Osteocyte (in vitro differentiated cells): Measurements from ENCODE around the gene PHF21B. TPM values are rescaled to one million over a fixed set of nuclear protein-coding genes. Genes with fewer than 3 reads are reported as not detected.

Experiments
- DNase-seq: peaks from one replicate; pipeline ENCODE4 v3.0.0; 2021; ENCODE audit warnings: mixed read lengths; ENCODE audit not compliant: unreplicated experiment; ENCODE audit errors: extremely low spot score
- H3K27ac Mint-ChIP-seq: one replicate; pipeline ENCODE4 v1.8.0; 2021; ENCODE audit warnings: mild to moderate bottlenecking, mixed read lengths; ENCODE audit not compliant: unreplicated experiment
- H3K27me3 Mint-ChIP-seq: one replicate; pipeline ENCODE4 v1.8.0; 2021; ENCODE audit warnings: mixed read lengths; ENCODE audit not compliant: unreplicated experiment
- H3K36me3 Mint-ChIP-seq: one replicate; pipeline ENCODE4 v1.8.0; 2021; ENCODE audit warnings: mixed read lengths; ENCODE audit not compliant: unreplicated experiment
- H3K4me1 Mint-ChIP-seq: one replicate; pipeline ENCODE4 v1.8.0; 2021; ENCODE audit warnings: mixed read lengths; ENCODE audit not compliant: unreplicated experiment
- H3K4me3 Mint-ChIP-seq: one replicate; pipeline ENCODE4 v1.8.0; 2021; ENCODE audit warnings: mild to moderate bottlenecking, moderate library complexity, mixed read lengths; ENCODE audit not compliant: unreplicated experiment
- H3K9me3 Mint-ChIP-seq: one replicate; pipeline ENCODE4 v1.8.0; 2021; ENCODE audit warnings: mixed read lengths; ENCODE audit not compliant: unreplicated experiment
- CTCF ChIP-seq: fragments of 200-600 bp; sonication (generic); IDR thresholded peaks from 2 replicates; pipeline ENCODE4 v1.5.0; 2021; ENCODE audit warnings: antibody characterized with exemption, mild to moderate bottlenecking, moderate library complexity
- total RNA-seq: library from RNA; stranded (reverse); gene quantifications from 2 replicates; pipeline ENCODE4 v1.2.1, GENCODE V29; 2021

PHF21B gene
- total RNA-seq, 1 donor from 2014 or later: 0.54 TPM

- TF ChIP-seq CTCF: no peak
- no peaks in the 10 kb centered on the region for H3K4me1 Mint-ChIP-seq
These were observed 123.9 kb downstream of the PHF21B start for GRCh38 chr22:44885806-44886360.

GRCh38 chr22:44884968-44885805 lies 124.6 kb downstream of the PHF21B start:
- no peak for TF ChIP-seq CTCF
- H3K27me3 Mint-ChIP-seq: no peaks in the 10 kb centered on the region

More at GRCh38 chr22:44885806-44886360, 123.9 kb downstream of the PHF21B start:
- no peak for DNase-seq
- Mint-ChIP-seq H3K36me3 (no peaks in the 10 kb centered on the region), H3K27me3 (no peaks in the 10 kb centered on the region), H3K9me3 (no peaks in the 10 kb centered on the region), H3K4me3 (no peak overlapping the region), H3K27ac (no peak overlapping the region)

GRCh38 chr22:44884562-44884961 lies 125.2 kb downstream of the PHF21B start:
- Mint-ChIP-seq H3K4me1 (no peaks in the 10 kb centered on the region), H3K27me3 (no peaks in the 10 kb centered on the region), H3K9me3 (no peaks in the 10 kb centered on the region), H3K27ac (no peak overlapping the region), H3K4me3 (no peak overlapping the region), H3K36me3 (no peaks in the 10 kb centered on the region)
- DNase-seq: no peak
- TF ChIP-seq CTCF: no peak

More at GRCh38 chr22:44884968-44885805, 124.6 kb downstream of the PHF21B start:
- no peaks in the 10 kb centered on the region for H3K9me3 Mint-ChIP-seq
- no peaks in the 10 kb centered on the region for H3K4me1 Mint-ChIP-seq
- no peak for DNase-seq
- no peak overlapping the region for H3K4me3 Mint-ChIP-seq
- no peaks in the 10 kb centered on the region for H3K36me3 Mint-ChIP-seq
- H3K27ac Mint-ChIP-seq: no peak overlapping the region

GRCh38 chr22:44883011-44883421 lies 126.8 kb downstream of the PHF21B start:
- H3K4me3 Mint-ChIP-seq: no peak overlapping the region
- no peaks in the 10 kb centered on the region for H3K36me3 Mint-ChIP-seq
- no peak overlapping the region for H3K27ac Mint-ChIP-seq
- no peak for DNase-seq
- TF ChIP-seq CTCF: no peak
- no peaks in the 10 kb centered on the region for H3K4me1 Mint-ChIP-seq
- no peaks in the 10 kb centered on the region for H3K9me3 Mint-ChIP-seq
- H3K27me3 Mint-ChIP-seq: no peaks in the 10 kb centered on the region

- Mint-ChIP-seq H3K27ac (no peak overlapping the region), H3K9me3 (no peaks in the 10 kb centered on the region), H3K27me3 (no peaks in the 10 kb centered on the region), H3K4me1 (no peaks in the 10 kb centered on the region), H3K4me3 (no peak overlapping the region), H3K36me3 (no peaks in the 10 kb centered on the region)
- TF ChIP-seq CTCF: no peak
- DNase-seq: no peak
These were observed 127.4 kb downstream of the PHF21B start for GRCh38 chr22:44882226-44882905.
